Endothelial cell (in vitro differentiated cells): ENCODE data around the gene NTRK2. TPM values are rescaled to one million over a fixed set of nuclear protein-coding genes. Genes with fewer than 3 reads are reported as not detected.

Experiments used
- DNase-seq: peaks from one replicate; pipeline ENCODE4 v3.0.0; 2021; ENCODE audit warnings: low spot score
- H3K27ac Mint-ChIP-seq: one replicate; pipeline ENCODE4 v1.8.0; 2021; ENCODE audit warnings: mixed read lengths, inconsistent platforms; ENCODE audit not compliant: unreplicated experiment
- H3K27me3 Mint-ChIP-seq: one replicate; pipeline ENCODE4 v1.8.0; 2021; ENCODE audit warnings: mild to moderate bottlenecking, moderate library complexity, mixed read lengths, inconsistent platforms; ENCODE audit not compliant: unreplicated experiment
- H3K36me3 Mint-ChIP-seq: one replicate; pipeline ENCODE4 v1.8.0; 2021; ENCODE audit warnings: mild to moderate bottlenecking, low read depth, mixed read lengths, inconsistent platforms; ENCODE audit not compliant: unreplicated experiment
- H3K4me1 Mint-ChIP-seq: one replicate; pipeline ENCODE4 v1.8.0; 2021; ENCODE audit warnings: mild to moderate bottlenecking, mixed read lengths, inconsistent platforms; ENCODE audit not compliant: unreplicated experiment
- H3K4me3 Mint-ChIP-seq: one replicate; pipeline ENCODE4 v1.8.0; 2021; ENCODE audit warnings: mild to moderate bottlenecking, mixed read lengths, inconsistent platforms; ENCODE audit not compliant: unreplicated experiment
- H3K9me3 Mint-ChIP-seq: one replicate; pipeline ENCODE4 v1.8.0; 2021; ENCODE audit warnings: mixed read lengths, inconsistent platforms; ENCODE audit not compliant: unreplicated experiment
- total RNA-seq: library from RNA; stranded (reverse); fragmentation: NEBNext Ultra II Directional; extraction: Animal tissue kit (Norgen Biotek cat#: 25700); gene quantifications from one replicate; pipeline ENCODE4 v1.2.1, GENCODE V29; 2021; ENCODE audit not compliant: unreplicated experiment
- TF ChIP-seq, protein P1 (sequence below): fragments of 200-600 bp; sonication (generic); IDR thresholded peaks from one replicate; pipeline ENCODE4 v1.5.0; 2021; ENCODE audit warnings: antibody characterized with exemption; ENCODE audit not compliant: unreplicated experiment

Gene NTRK2
- total RNA-seq, 1 donor from 2014 or later = not detected

DNA sequence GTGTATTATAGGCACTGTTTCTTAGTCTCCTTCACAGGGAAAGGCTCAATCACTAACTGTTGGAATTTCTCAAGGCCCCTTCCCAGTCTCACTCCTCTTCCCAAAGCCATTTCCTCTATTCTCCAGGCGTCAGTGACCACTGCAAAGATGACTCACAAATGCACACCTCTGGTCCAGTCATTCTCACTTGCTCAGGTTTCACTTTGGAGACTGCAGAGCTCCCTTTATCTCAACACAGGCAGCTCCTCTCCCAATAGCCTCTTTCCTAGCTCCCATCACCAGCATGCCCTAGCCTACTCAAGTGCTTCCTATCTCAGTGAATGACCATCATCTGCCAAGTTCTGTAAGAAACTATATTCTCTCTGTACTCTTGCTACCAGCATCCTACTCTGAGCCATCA lies 323.6 kb downstream of the NTRK2 start:
- DNase-seq = no peak
- Mint-ChIP-seq H3K27ac (no peak overlapping the region), H3K4me3 (no peak overlapping the region), H3K27me3 (peaks cover 2% of the 10 kb centered on the region), H3K36me3 (no peaks in the 10 kb centered on the region), H3K4me1 (no peaks in the 10 kb centered on the region), H3K9me3 (no peaks in the 10 kb centered on the region)
- TF ChIP-seq, protein P1, sequence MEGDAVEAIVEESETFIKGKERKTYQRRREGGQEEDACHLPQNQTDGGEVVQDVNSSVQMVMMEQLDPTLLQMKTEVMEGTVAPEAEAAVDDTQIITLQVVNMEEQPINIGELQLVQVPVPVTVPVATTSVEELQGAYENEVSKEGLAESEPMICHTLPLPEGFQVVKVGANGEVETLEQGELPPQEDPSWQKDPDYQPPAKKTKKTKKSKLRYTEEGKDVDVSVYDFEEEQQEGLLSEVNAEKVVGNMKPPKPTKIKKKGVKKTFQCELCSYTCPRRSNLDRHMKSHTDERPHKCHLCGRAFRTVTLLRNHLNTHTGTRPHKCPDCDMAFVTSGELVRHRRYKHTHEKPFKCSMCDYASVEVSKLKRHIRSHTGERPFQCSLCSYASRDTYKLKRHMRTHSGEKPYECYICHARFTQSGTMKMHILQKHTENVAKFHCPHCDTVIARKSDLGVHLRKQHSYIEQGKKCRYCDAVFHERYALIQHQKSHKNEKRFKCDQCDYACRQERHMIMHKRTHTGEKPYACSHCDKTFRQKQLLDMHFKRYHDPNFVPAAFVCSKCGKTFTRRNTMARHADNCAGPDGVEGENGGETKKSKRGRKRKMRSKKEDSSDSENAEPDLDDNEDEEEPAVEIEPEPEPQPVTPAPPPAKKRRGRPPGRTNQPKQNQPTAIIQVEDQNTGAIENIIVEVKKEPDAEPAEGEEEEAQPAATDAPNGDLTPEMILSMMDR = no peak

DNA sequence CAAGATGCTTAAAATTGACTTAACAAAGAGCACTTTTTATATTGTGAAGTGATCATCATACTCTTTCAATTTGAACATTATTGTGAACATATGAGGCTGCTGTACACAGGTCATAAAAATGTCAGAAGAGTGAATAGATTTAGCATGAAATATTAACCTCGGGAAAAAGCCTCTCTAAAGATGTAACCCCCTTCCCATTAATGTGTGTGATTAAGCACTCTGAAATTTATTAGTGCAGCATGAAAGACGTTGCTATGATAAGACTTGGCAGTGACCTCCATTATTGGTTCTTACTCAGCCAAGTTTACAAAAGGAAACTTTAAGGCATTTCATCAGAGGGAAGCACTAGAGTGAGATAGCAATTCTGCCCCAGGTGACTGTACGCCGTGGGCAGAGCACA lies 326.5 kb downstream of the NTRK2 start:
- no peak for DNase-seq
- no peak overlapping the region for H3K4me3 Mint-ChIP-seq
- TF ChIP-seq, protein P1 = no peak
- H3K4me1 Mint-ChIP-seq = no peaks in the 10 kb centered on the region
- H3K27me3 Mint-ChIP-seq = peaks cover 2% of the 10 kb centered on the region
- H3K9me3 Mint-ChIP-seq = peaks cover 8% of the 10 kb centered on the region
- no peaks in the 10 kb centered on the region for H3K36me3 Mint-ChIP-seq
- H3K27ac Mint-ChIP-seq = no peak overlapping the region

DNA sequence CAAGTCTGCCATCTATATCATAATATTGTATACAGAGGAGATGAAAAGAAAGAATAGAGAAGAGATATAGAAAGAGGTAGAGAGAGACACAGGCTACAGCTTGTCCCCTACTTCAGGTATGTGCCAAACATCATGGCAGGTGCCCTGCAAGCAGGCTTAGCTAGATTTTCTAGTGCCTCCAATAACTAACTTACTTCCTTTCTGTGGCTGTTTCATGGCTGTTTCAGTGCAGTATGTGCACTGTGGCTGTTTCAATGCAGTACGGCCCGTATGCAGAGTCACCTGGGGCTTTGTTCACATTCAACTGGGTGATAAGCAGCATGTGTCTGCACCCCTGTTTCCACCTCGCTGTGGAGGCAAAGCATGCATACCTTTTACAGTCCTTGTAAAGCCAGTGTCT lies 327.2 kb downstream of the NTRK2 start:
- no peak for DNase-seq
- H3K9me3 Mint-ChIP-seq = peaks cover 8% of the 10 kb centered on the region
- no peaks in the 10 kb centered on the region for H3K36me3 Mint-ChIP-seq
- peaks cover 2% of the 10 kb centered on the region for H3K27me3 Mint-ChIP-seq
- TF ChIP-seq, protein P1 = no peak
- H3K27ac Mint-ChIP-seq = no peak overlapping the region
- no peak overlapping the region for H3K4me3 Mint-ChIP-seq
- no peaks in the 10 kb centered on the region for H3K4me1 Mint-ChIP-seq

DNA sequence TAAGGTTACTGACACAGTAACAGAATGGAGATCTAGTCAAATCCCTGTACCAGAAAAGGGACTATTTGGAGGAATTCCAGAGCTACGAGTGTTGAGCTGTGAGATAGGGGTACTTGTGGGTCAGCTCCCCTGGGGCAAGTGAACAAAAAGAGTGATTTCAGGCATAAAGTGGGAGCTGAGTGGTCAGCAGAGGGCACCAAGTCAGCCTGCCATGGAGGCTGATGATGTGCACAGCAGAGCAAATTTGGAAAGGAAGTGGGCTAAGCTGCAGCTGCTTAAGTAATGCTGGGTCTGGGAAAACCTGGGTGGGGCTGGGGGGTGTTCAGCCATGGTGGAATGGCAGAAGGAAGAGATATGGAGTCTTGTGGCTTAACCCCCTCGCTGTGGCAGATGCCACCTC lies 327.9 kb downstream of the NTRK2 start:
- Mint-ChIP-seq H3K27me3 (peaks cover 2% of the 10 kb centered on the region), H3K9me3 (peaks cover 8% of the 10 kb centered on the region), H3K36me3 (no peaks in the 10 kb centered on the region), H3K27ac (no peak overlapping the region), H3K4me1 (no peaks in the 10 kb centered on the region), H3K4me3 (no peak overlapping the region)
- TF ChIP-seq, protein P1 = no peak
- no peak for DNase-seq

DNA sequence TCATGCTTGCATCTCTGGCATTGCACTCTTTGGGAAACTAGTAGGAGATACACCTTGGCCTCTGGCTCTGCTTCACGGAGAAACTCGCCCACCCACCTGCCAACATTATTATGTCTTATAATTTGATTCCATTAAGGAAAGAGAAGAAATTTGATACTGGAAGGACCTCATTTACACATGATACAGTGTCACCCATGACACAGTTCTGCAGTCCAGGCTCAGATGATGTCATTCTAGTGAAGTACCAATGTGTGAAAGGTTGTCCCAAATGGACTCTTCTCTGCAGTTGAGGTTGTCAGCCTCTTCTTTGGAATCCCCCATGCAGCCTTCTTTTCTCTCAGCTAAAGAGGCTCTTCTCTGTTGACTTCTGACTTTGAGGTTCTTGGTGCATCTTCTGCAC lies 329.1 kb downstream of the NTRK2 start:
- Mint-ChIP-seq H3K4me1 (no peaks in the 10 kb centered on the region), H3K27ac (no peak overlapping the region), H3K9me3 (peaks cover 8% of the 10 kb centered on the region), H3K27me3 (peaks cover 2% of the 10 kb centered on the region), H3K4me3 (no peak overlapping the region), H3K36me3 (no peaks in the 10 kb centered on the region)
- no peak for DNase-seq
- TF ChIP-seq, protein P1 = no peak
